B cell (primary cell): ENCODE results near the gene NTM. TPM values are rescaled to one million over a fixed set of nuclear protein-coding genes. Genes with fewer than 3 reads are reported as not detected.

Experiments
- ATAC-seq: fragments of 200-7000 bp; cut with Tn5 transposase; one replicate; pipeline ENCODE4 v1.10.0; 2021; ENCODE audit warnings: low read depth, mild to moderate bottlenecking, moderate number of reproducible peaks, moderate library complexity
- CTCF ChIA-PET: fragments of 350-600 bp; sonication (Branson Sonifier 250); formaldehyde crosslinking; loops from one replicate; lab custom pipeline; 2021; ENCODE audit warnings: antibody characterized with exemption, inconsistent platforms; lab: Charles Lee
- POLR2A ChIA-PET: fragments of 350-600 bp; sonication (Branson Sonifier 250); formaldehyde crosslinking; loops from one replicate; lab custom pipeline; 2021; ENCODE audit warnings: antibody characterized with exemption; lab: Charles Lee
- DNase-seq: peaks from one replicate; pipeline ENCODE4 v3.0.0; 2013
- H2AFZ ChIP-seq: 2 replicates; pipeline ENCODE4 v1.6.1; 2012; ENCODE audit warnings: mild to moderate bottlenecking, low read depth, low read length; ENCODE audit not compliant: insufficient read depth, poor library complexity, severe bottlenecking
- H3K27ac ChIP-seq, 2 donors: 1 replicate in 1 of 2; 2 replicates in 1 of 2; pipeline ENCODE4 v1.5.1; 2012 to 2013; ENCODE audit warnings: low read length in 2 of 2, mild to moderate bottlenecking in 2 of 2, moderate library complexity in 1 of 2
- H3K27me3 ChIP-seq, 4 experiments: fragments of 200-600 bp in 1 of 4; sonication (generic) in 1 of 4; replicated peaks in 1 of 4; 1 replicate in 2 of 4; 2 replicates in 2 of 4; pipeline versions ENCODE4 v1.6.1 to v1.7.0; 2013 to 2016; ENCODE audit warnings: low read length in 3 of 4, mild to moderate bottlenecking in 2 of 4, mixed read lengths in 1 of 4, moderate library complexity in 1 of 4; ENCODE audit not compliant: insufficient read depth in 4 of 4, control insufficient read depth in 3 of 4; ENCODE audit errors: control extremely low read depth in 1 of 4
- H3K36me3 ChIP-seq, 2 experiments: replicated peaks in 1 of 2; 1 replicate in 1 of 2; 2 replicates in 1 of 2; pipeline versions ENCODE4 v1.6.1 to v1.7.1; 2013; ENCODE audit warnings: low read length in 1 of 2; ENCODE audit not compliant: insufficient read depth in 2 of 2, control insufficient read depth in 1 of 2; ENCODE audit errors: control extremely low read depth in 1 of 2, extremely low read depth in 1 of 2
- H3K4me1 ChIP-seq, 2 donors: fragments of 200-600 bp in 1 of 2; sonication (generic) in 1 of 2; 1 replicate in 1 of 2; 2 replicates in 1 of 2; pipeline versions ENCODE4 v1.5.1 to v1.6.1; 2013 to 2017; ENCODE audit warnings: low read length in 2 of 2; ENCODE audit not compliant: control insufficient read depth in 2 of 2, insufficient read depth in 2 of 2
- H3K4me2 ChIP-seq: replicated peaks from 2 replicates; pipeline ENCODE3; 2012; ENCODE audit warnings: mild to moderate bottlenecking, low read depth, low read length; ENCODE audit not compliant: poor library complexity, severe bottlenecking
- H3K4me3 ChIP-seq, 5 experiments: fragments of 200-600 bp in 1 of 5; sonication (generic) in 1 of 5; 1 replicate in 3 of 5; 2 replicates in 2 of 5; pipeline versions ENCODE4 v1.5.1 to v1.7.0; 2011 to 2016; ENCODE audit warnings: low read length in 4 of 5, mild to moderate bottlenecking in 4 of 5, low read depth in 2 of 5, control low read depth in 1 of 5, moderate library complexity in 1 of 5; ENCODE audit not compliant: insufficient read depth in 1 of 5; ENCODE audit errors: control extremely low read depth in 1 of 5, extremely low read depth in 1 of 5
- H3K79me2 ChIP-seq: fragments of 200-600 bp; sonication (generic); one replicate; pipeline ENCODE4 v1.6.0; 2016; ENCODE audit warnings: low read length; ENCODE audit not compliant: control insufficient read depth, insufficient read depth
- H3K9ac ChIP-seq: fragments of 200-600 bp; sonication (generic); 2 replicates; pipeline ENCODE4 v1.6.1; 2017; ENCODE audit warnings: mild to moderate bottlenecking, low read length, moderate library complexity
- H3K9me3 ChIP-seq, 3 donors: one replicate each; pipeline versions ENCODE4 v1.6.1 to v1.7.1; 2013; ENCODE audit warnings: low read length in 2 of 3; ENCODE audit not compliant: control insufficient read depth in 2 of 3, insufficient read depth in 1 of 3; ENCODE audit errors: control extremely low read depth in 1 of 3
- H4K20me1 ChIP-seq: 2 replicates; pipeline ENCODE4 v1.6.0; 2012; ENCODE audit warnings: mild to moderate bottlenecking, low read length; ENCODE audit not compliant: insufficient read depth, control insufficient read depth, poor library complexity, severe bottlenecking
- H3K27ac Mint-ChIP-seq: one replicate; pipeline ENCODE4 v1.8.0; 2021; ENCODE audit warnings: mixed read lengths
- H3K27me3 Mint-ChIP-seq: one replicate; pipeline ENCODE4 v1.8.0; 2021; ENCODE audit warnings: mixed read lengths
- H3K4me1 Mint-ChIP-seq: one replicate; pipeline ENCODE4 v1.8.0; 2021; ENCODE audit warnings: mixed read lengths
- H3K4me3 Mint-ChIP-seq: one replicate; pipeline ENCODE4 v1.8.0; 2021; ENCODE audit warnings: mixed read lengths
- H3K9me3 Mint-ChIP-seq: one replicate; pipeline ENCODE4 v1.8.0; 2022; ENCODE audit warnings: mixed read lengths; ENCODE audit not compliant: insufficient read depth
- CTCF ChIP-seq: fragments of 200-600 bp; IDR thresholded peaks from one replicate; pipeline ENCODE4 v1.8.0; 2022; ENCODE audit warnings: antibody characterized with exemption, mild to moderate bottlenecking
- EZH2 ChIP-seq: IDR thresholded peaks from 2 replicates; pipeline ENCODE4 v1.6.1; 2012; ENCODE audit warnings: borderline replicate concordance, low read depth, mild to moderate bottlenecking, moderate library complexity, low read length; ENCODE audit not compliant: insufficient read depth, poor library complexity, severe bottlenecking
- WGBS: methylation state at CpG from one replicate; pipeline ENCODE4 v1.1.5; 2013; ENCODE audit warnings: missing lambda C conversion rate; ENCODE audit not compliant: insufficient coverage; 5-methylcytosine and 5-hydroxymethylcytosine counted together
- intact Hi-C: fragments of 100-400 bp; cut with micrococcal nuclease; formaldehyde crosslinking; loops from one replicate; pipeline ENCODE4 v1.10.0; 2022
- polyA plus RNA-seq: library from polyadenylated mRNA; depleted of rRNA; stranded (reverse); fragments of >200 nt; gene quantifications from 2 replicates; pipeline ENCODE4 v1.2.3, GENCODE V29; 2012
- total RNA-seq, 2 donors: library from RNA; stranded (reverse); fragments of 120-200 nt in 1 of 2; gene quantifications; 1 replicate in 1 of 2; 2 replicates in 1 of 2; pipeline versions ENCODE4 v1.2.3 to v1.2.4, GENCODE V29; 2013 to 2022

NTM gene
- total and polyA plus RNA-seq, 2 donors (not counting 1 experiment from before 2014, with no cell fraction given), result not detected

- H3K4me3 ChIP-seq, result no peak overlapping the region
- intact Hi-C loops, result no loop called here
- DNase-seq (no peak), ATAC-seq (no peak)
- H3K27ac ChIP-seq, result no peak overlapping the region
- no peak overlapping the region for H3K9ac ChIP-seq
- no peaks in the 10 kb centered on the region for H4K20me1 ChIP-seq
- no peaks in the 10 kb centered on the region for H3K4me1 Mint-ChIP-seq
- ChIA-PET CTCF (no interaction called here), POLR2A (no interaction called here)
- H3K27ac Mint-ChIP-seq, result no peak overlapping the region
- peaks cover 2% of the 10 kb centered on the region for H3K9me3 Mint-ChIP-seq
- 49% methylated on average over 8 of the region's 9 CpGs for WGBS
- H3K4me2 ChIP-seq, result no peak overlapping the region
- no peaks in the 10 kb centered on the region for H3K4me1 ChIP-seq
- no peaks in the 10 kb centered on the region for H3K27me3 Mint-ChIP-seq
- TF ChIP-seq CTCF, result no peak
- no peak for TF ChIP-seq EZH2
- H2AFZ ChIP-seq, result no peak overlapping the region
- no peaks in the 10 kb centered on the region for H3K36me3 ChIP-seq
- no peaks in the 10 kb centered on the region for H3K27me3 ChIP-seq
- H3K9me3 ChIP-seq, result peaks cover 0 to 4% (median 0%) of the 10 kb centered on the region in 3 donors
- H3K4me3 Mint-ChIP-seq, result no peak overlapping the region
- H3K79me2 ChIP-seq, result no peaks in the 10 kb centered on the region
Observed at GRCh38 chr11:131511794-131512193, 141.4 kb downstream of the NTM start.

DNA sequence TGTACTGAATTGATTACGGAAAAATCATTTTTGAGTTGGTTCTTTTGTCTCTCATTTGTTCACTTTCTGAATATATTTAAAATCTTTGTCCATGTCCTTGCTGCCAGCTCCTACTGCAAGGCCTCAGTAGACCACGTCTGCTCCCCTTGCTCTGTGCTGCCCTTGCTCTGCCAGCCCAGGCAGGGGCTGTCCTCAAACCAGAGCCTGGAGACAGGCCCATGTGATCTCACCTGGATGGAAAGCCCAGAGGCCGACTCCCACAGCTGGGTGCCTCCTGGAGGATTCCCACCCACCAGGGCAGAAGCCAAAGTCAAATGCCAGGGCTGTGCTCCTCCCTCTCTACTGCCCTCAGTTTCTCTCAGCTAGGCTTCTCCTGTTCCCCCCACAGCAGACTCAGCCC lies 141.8 kb downstream of the NTM start:
- no peak for ATAC-seq
- ChIA-PET CTCF (no interaction called here), POLR2A (no interaction called here)
- DNase-seq, result no peak
- Mint-ChIP-seq H3K27ac (no peak overlapping the region), H3K4me1 (no peaks in the 10 kb centered on the region), H3K4me3 (no peak overlapping the region), H3K9me3 (peaks cover 2% of the 10 kb centered on the region), H3K27me3 (no peaks in the 10 kb centered on the region)
- H3K4me3 ChIP-seq, result no peak overlapping the region
- H3K79me2 ChIP-seq, result no peaks in the 10 kb centered on the region
- TF ChIP-seq CTCF (no peak), EZH2 (no peak)
- H3K4me2 ChIP-seq, result no peak overlapping the region
- no peaks in the 10 kb centered on the region for H4K20me1 ChIP-seq
- H3K36me3 ChIP-seq, result no peaks in the 10 kb centered on the region
- H3K9me3 ChIP-seq, result peaks cover 0 to 4% (median 0%) of the 10 kb centered on the region in 3 donors
- intact Hi-C loops, result no loop called here
- no peak overlapping the region for H3K27ac ChIP-seq
- no peaks in the 10 kb centered on the region for H3K4me1 ChIP-seq
- H3K27me3 ChIP-seq, result no peaks in the 10 kb centered on the region
- no peak overlapping the region for H3K9ac ChIP-seq
- H2AFZ ChIP-seq, result no peak overlapping the region
- 57% methylated on average over 2 of the region's 3 CpGs for WGBS
